OCI-LY7 (cell line): Measurements from ENCODE around the gene FAM83D. TPM values are rescaled to one million over a fixed set of nuclear protein-coding genes. Genes with fewer than 3 reads are reported as not detected.

Source experiments
- BruUV-seq: library from RNA; stranded (reverse); fragments of 400-500 nt; replicated peaks from 2 replicates; lab custom pipeline; 2021; lab: Mats Ljungman, UMichigan
- CTCF ChIA-PET: fragments of 300-600 bp; sonication (Branson Sonifier 250); formaldehyde crosslinking; loops from one replicate; lab custom pipeline; 2022; ENCODE audit warnings: antibody characterized with exemption; ENCODE audit not compliant: unreplicated experiment; lab: Charles Lee
- POLR2A ChIA-PET: fragments of 300-600 bp; sonication (Branson Sonifier 250); formaldehyde crosslinking; loops from one replicate; lab custom pipeline; 2022; ENCODE audit warnings: antibody characterized with exemption; lab: Charles Lee
- DNase-seq: peaks from one replicate; pipeline ENCODE4 v3.0.0-alpha.2; 2015; ENCODE audit warnings: low spot score
- H2AFZ ChIP-seq: fragments of 200-600 bp; sonication (generic), shearing (Covaris generic); 2 replicates; pipeline ENCODE4 v1.6.1; 2014; ENCODE audit warnings: mild to moderate bottlenecking, antibody characterized with exemption, low read length, moderate library complexity
- H3K27ac ChIP-seq: fragments of 200-600 bp; sonication (generic); 2 replicates; pipeline ENCODE4 v1.5.1; 2014; ENCODE audit warnings: mixed run types, low read depth, mild to moderate bottlenecking, moderate library complexity, low read length, inconsistent platforms; ENCODE audit not compliant: poor library complexity, severe bottlenecking
- H3K36me3 ChIP-seq: fragments of 200-600 bp; sonication (generic); 2 replicates; pipeline ENCODE4 v1.6.1; 2014; ENCODE audit warnings: mild to moderate bottlenecking, antibody characterized with exemption, low read length, moderate library complexity, mixed read lengths; ENCODE audit not compliant: insufficient read depth
- H3K4me1 ChIP-seq: fragments of 200-600 bp; sonication (generic); 2 replicates; pipeline ENCODE4 v1.5.1; 2014; ENCODE audit warnings: mild to moderate bottlenecking, low read length; ENCODE audit not compliant: insufficient read depth, poor library complexity, severe bottlenecking
- H3K4me2 ChIP-seq: fragments of 200-600 bp; sonication (generic); 2 replicates; pipeline ENCODE4 v1.6.1; 2014; ENCODE audit warnings: mild to moderate bottlenecking, low read length
- H3K4me3 ChIP-seq: fragments of 200-600 bp; sonication (generic); 2 replicates; pipeline ENCODE4 v1.5.1; 2014; ENCODE audit warnings: mild to moderate bottlenecking, low read depth, low read length; ENCODE audit not compliant: poor library complexity, severe bottlenecking
- H3K79me2 ChIP-seq: fragments of 200-600 bp; sonication (generic); 2 replicates; pipeline ENCODE4 v1.6.1; 2016; ENCODE audit warnings: low read depth, mild to moderate bottlenecking, low read length, moderate library complexity, mixed read lengths; ENCODE audit not compliant: insufficient read depth
- H3K9me2 ChIP-seq: fragments of 200-600 bp; sonication (generic); 2 replicates; pipeline ENCODE4 v1.6.1; 2016; ENCODE audit warnings: mild to moderate bottlenecking, low read length, mixed read lengths; ENCODE audit not compliant: insufficient read depth
- H3K9me3 ChIP-seq: fragments of 200-600 bp; sonication (generic); 2 replicates; pipeline ENCODE4 v1.6.1; 2014; ENCODE audit warnings: mild to moderate bottlenecking, mixed run types, low read length, mixed read lengths
- H4K20me1 ChIP-seq: fragments of 200-600 bp; sonication (generic); 2 replicates; pipeline ENCODE4 v1.6.1; 2014; ENCODE audit warnings: mild to moderate bottlenecking, antibody characterized with exemption, low read length, moderate library complexity, mixed read lengths; ENCODE audit not compliant: insufficient read depth
- CTCF ChIP-seq: fragments of 200-600 bp; sonication (generic); conservative IDR thresholded peaks from 2 replicates; pipeline ENCODE4 v1.5.1; 2014; ENCODE audit warnings: mild to moderate bottlenecking, antibody characterized with exemption, low read length, moderate library complexity, mixed read lengths
- EZH2phosphoT487 ChIP-seq: fragments of 200-600 bp; sonication (generic); IDR thresholded peaks from 2 replicates; pipeline ENCODE4 v1.6.1; 2018; ENCODE audit warnings: low read depth, borderline replicate concordance, mild to moderate bottlenecking, mixed run types, antibody characterized with exemption, low read length, moderate library complexity, mixed read lengths
- intact Hi-C: fragments of 100-400 bp; cut with micrococcal nuclease; formaldehyde crosslinking; loops from one replicate; pipeline ENCODE4 v1.10.0; 2022; ENCODE audit not compliant: unreplicated experiment
- total RNA-seq, 2 experiments: library from RNA; depleted of rRNA in 1 of 2; stranded (reverse); fragments of >200 nt in 1 of 2; shearing (Covaris generic) in 1 of 2; gene quantifications; 2 replicates each; pipeline ENCODE4 v1.2.3, GENCODE V29; 2014 to 2022

FAM83D gene
- total RNA-seq, 2 experiments from 2014 or later, result 32.6 to 48.2 TPM

GRCh38 chr20:38915355-38915754 is 10.9 kb upstream of the FAM83D start:
- Histone ChIP-seq H3K9me3 (no peaks in the 10 kb centered on the region), H3K4me3 (no peak overlapping the region), H2AFZ (no peak overlapping the region), H3K79me2 (no peaks in the 10 kb centered on the region), H3K4me1 (no peaks in the 10 kb centered on the region), H3K9me2 (no peaks in the 10 kb centered on the region), H3K36me3 (peaks cover 62% of the 10 kb centered on the region), H3K4me2 (no peak overlapping the region), H3K27ac (no peak overlapping the region), H4K20me1 (no peaks in the 10 kb centered on the region)
- BruUV-seq, result no TSS peak
- no peak for TF ChIP-seq CTCF
- TF ChIP-seq EZH2phosphoT487, result no peak
- ChIA-PET CTCF (no interaction called here), POLR2A (no interaction called here)
- intact Hi-C loops, result no loop called here
- DNase-seq, result no peak

GRCh38 chr20:38917657-38918056 is 8.6 kb upstream of the FAM83D start:
- Histone ChIP-seq H4K20me1 (no peaks in the 10 kb centered on the region), H3K4me3 (no peak overlapping the region), H3K79me2 (no peaks in the 10 kb centered on the region), H3K36me3 (peaks cover 59% of the 10 kb centered on the region), H3K4me2 (no peak overlapping the region), H3K9me2 (no peaks in the 10 kb centered on the region), H3K27ac (no peak overlapping the region), H2AFZ (no peak overlapping the region), H3K9me3 (no peaks in the 10 kb centered on the region), H3K4me1 (no peaks in the 10 kb centered on the region)
- TF ChIP-seq EZH2phosphoT487 (no peak), CTCF (no peak)
- ChIA-PET CTCF (interaction anchor here (1.0 kb wide), 1 partner anchor 8 kb away, joined by 3 read pairs; the partner anchor contains the start of gene FAM83D), POLR2A (interaction anchor here (0.7 kb wide), 1 partner anchor 112 kb away, joined by 4 read pairs; the partner anchor contains the start of gene PPP1R16B)
- intact Hi-C loops, result no loop called here
- no peak for DNase-seq
- BruUV-seq, result no TSS peak

GRCh38 chr20:38918172-38918571 is 8.0 kb upstream of the FAM83D start:
- Histone ChIP-seq H3K4me3 (no peak overlapping the region), H3K4me1 (no peaks in the 10 kb centered on the region), H3K4me2 (no peak overlapping the region), H3K79me2 (no peaks in the 10 kb centered on the region), H4K20me1 (no peaks in the 10 kb centered on the region), H3K27ac (no peak overlapping the region), H3K36me3 (peaks cover 59% of the 10 kb centered on the region), H2AFZ (no peak overlapping the region), H3K9me3 (no peaks in the 10 kb centered on the region), H3K9me2 (no peaks in the 10 kb centered on the region)
- BruUV-seq, result no TSS peak
- intact Hi-C loops, result no loop called here
- POLR2A ChIA-PET, result no interaction called here
- CTCF ChIA-PET, result interaction anchor here (1.0 kb wide), 1 partner anchor 8 kb away, joined by 3 read pairs; the partner anchor contains the start of gene FAM83D
- TF ChIP-seq CTCF (no peak), EZH2phosphoT487 (no peak)
- DNase-seq, result no peak
